Measurements from ENCODE around the gene TBX10. TPM values are rescaled to one million over a fixed set of nuclear protein-coding genes. Genes with fewer than 3 reads are reported as not detected.
A peak's percentile ranks its signal among the peaks of the same experiment; 100 is the strongest.

The TBX10 gene
- total RNA-seq, 1 experiment from 2014 or later: not detected

DNA sequence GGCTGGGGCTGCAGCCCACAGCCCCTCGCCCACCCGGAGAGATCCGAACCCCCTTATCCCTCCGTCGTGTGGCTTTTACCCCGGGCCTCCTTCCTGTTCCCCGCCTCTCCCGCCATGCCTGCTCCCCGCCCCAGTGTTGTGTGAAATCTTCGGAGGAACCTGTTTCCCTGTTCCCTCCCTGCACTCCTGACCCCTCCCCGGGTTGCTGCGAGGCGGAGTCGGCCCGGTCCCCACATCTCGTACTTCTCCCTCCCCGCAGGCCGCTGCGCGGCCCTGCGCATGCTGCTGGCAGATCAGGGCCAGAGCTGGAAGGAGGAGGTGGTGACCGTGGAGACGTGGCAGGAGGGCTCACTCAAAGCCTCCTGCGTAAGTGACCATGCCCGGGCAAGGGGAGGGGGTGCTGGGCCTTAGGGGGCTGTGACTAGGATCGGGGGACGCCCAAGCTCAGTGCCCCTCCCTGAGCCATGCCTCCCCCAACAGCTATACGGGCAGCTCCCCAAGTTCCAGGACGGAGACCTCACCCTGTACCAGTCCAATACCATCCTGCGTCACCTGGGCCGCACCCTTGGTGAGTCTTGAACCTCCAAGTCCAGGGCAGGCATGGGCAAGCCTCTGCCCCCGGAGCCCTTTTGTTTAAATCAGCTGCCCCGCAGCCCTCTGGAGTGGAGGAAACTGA lies 55.2 kb downstream of the TBX10 start:
- ATAC-seq: peak; percentile 31
- H3K79me2 ChIP-seq (ENCODE audit: insufficient read depth, low read length): peaks cover 33% of the 10 kb centered on the region
- H3K4me2 ChIP-seq (ENCODE audit: low read length): peak overlapping the region; percentile 98
- ChIA-PET CTCF (interaction anchor here (1.1 to 3.2 kb wide), 5 partner anchors 8 to 45 kb away, joined by 3 to 24 read pairs (median 6); partner anchors contain the start of gene NUDT8), RAD21 (ENCODE audit: low non-redundant PET in 1 of 2, low total read pairs in 2 of 2, uncharacterized antibody in 2 of 2, unreplicated experiment in 2 of 2) (no interaction called here), POLR2A (interaction anchor here (1.2 to 1.6 kb wide), 3 partner anchors 11 to 156 kb away, joined by 3 to 8 read pairs (median 8); partner anchors contain the start of gene RPS6KB2)
- H3K27me3 ChIP-seq (ENCODE audit: insufficient read depth, low read length): no peaks in the 10 kb centered on the region
- intact Hi-C loops (cut with micrococcal nuclease): no loop called here
- peaks cover 2% of the 10 kb centered on the region; the same call in 1 of the 2 replicates for H4K20me1 ChIP-seq (ENCODE audit: insufficient read depth)
- H3K9me2 ChIP-seq (ENCODE audit: insufficient read depth): no peaks in the 10 kb centered on the region
- peak overlapping the region; percentile 80 for H3K27ac ChIP-seq (ENCODE audit: low read depth, low read length)
- H3K4me1 ChIP-seq (ENCODE audit: control insufficient read depth in 1 of 2, insufficient read depth in 2 of 2, low read length in 2 of 2): peaks cover 38 to 49% of the 10 kb centered on the region in 2 experiments
- BruUV-seq (replicated peaks): TSS peak; percentile 54
- H3K36me3 ChIP-seq (ENCODE audit: control insufficient read depth in 1 of 2, insufficient read depth in 2 of 2, low read length in 2 of 2): peaks cover 7 to 19% of the 10 kb centered on the region in 2 experiments; a peak in 3 of 4 replicates
- no peak overlapping the region for H2AFZ ChIP-seq (ENCODE audit: low read depth, low read length, poor library complexity, severe bottlenecking)
- H3K9me3 ChIP-seq (ENCODE audit: control insufficient read depth in 1 of 2, insufficient read depth in 1 of 2, low read depth in 1 of 2, low read length in 2 of 2): no peaks in the 10 kb centered on the region
- TF ChIP-seq, protein P1, sequence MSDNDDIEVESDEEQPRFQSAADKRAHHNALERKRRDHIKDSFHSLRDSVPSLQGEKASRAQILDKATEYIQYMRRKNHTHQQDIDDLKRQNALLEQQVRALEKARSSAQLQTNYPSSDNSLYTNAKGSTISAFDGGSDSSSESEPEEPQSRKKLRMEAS (IDR thresholded peaks at IDR 0.05): peak; percentile 12; the same call in 1 of the 2 replicates
- TF ChIP-seq CEBPB (IDR thresholded peaks at IDR 0.05; ENCODE audit: low read depth): no peak
- DNase-seq (ENCODE audit: low read depth, low spot score): no peak
- H3K9ac ChIP-seq (ENCODE audit: low read length): peak overlapping the region; percentile 98
- peak overlapping the region; percentile 66 to 90 for H3K4me3 ChIP-seq (replicated peaks in 1 of 2; ENCODE audit: low read depth in 1 of 2, low read length in 2 of 2)

DNA sequence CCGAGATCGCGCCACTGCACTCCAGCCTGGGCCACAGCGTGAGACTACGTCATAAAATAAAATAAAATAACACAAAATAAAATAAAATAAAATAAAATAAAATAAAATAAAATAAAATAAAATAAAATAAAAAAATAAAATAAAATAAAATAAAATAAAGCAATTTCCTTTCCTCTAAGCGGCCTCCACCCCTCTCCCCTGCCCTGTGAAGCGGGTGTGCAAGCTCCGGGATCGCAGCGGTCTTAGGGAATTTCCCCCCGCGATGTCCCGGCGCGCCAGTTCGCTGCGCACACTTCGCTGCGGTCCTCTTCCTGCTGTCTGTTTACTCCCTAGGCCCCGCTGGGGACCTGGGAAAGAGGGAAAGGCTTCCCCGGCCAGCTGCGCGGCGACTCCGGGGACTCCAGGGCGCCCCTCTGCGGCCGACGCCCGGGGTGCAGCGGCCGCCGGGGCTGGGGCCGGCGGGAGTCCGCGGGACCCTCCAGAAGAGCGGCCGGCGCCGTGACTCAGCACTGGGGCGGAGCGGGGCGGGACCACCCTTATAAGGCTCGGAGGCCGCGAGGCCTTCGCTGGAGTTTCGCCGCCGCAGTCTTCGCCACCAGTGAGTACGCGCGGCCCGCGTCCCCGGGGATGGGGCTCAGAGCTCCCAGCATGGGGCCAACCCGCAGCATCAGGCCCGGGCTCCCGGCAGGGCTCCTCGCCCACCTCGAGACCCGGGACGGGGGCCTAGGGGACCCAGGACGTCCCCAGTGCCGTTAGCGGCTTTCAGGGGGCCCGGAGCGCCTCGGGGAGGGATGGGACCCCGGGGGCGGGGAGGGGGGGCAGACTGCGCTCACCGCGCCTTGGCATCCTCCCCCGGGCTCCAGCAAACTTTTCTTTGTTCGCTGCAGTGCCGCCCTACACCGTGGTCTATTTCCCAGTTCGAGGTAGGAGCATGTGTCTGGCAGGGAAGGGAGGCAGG lies 56.0 kb downstream of the TBX10 start, which contains the start of gene GSTP1:
GSTP1 (plus strand) TSS at position 566 of the 958 bp plus-strand sequence; CDS start at position 598, 32 bp downstream.
- H2AFZ ChIP-seq (ENCODE audit: low read depth, low read length, poor library complexity, severe bottlenecking): no peak within 1 kb of the TSS
- no peaks in the 10 kb centered on the region for H3K9me2 ChIP-seq (ENCODE audit: insufficient read depth)
- peaks cover 33% of the 10 kb centered on the region for H3K79me2 ChIP-seq (ENCODE audit: insufficient read depth, low read length)
- peak within 1 kb of the TSS; percentile 98 for H3K9ac ChIP-seq (ENCODE audit: low read length)
- intact Hi-C loops (cut with micrococcal nuclease): no loop called here
- H3K4me3 ChIP-seq (replicated peaks in 1 of 2; ENCODE audit: low read depth in 1 of 2, low read length in 2 of 2): peak within 1 kb of the TSS; percentile 66 to 90
- H3K4me1 ChIP-seq (ENCODE audit: control insufficient read depth in 1 of 2, insufficient read depth in 2 of 2, low read length in 2 of 2): peaks cover 41 to 53% of the 10 kb centered on the region in 2 experiments
- no TSS peak for BruUV-seq (replicated peaks)
- peaks cover 2% of the 10 kb centered on the region; the same call in 1 of the 2 replicates for H4K20me1 ChIP-seq (ENCODE audit: insufficient read depth)
- no peaks in the 10 kb centered on the region for H3K27me3 ChIP-seq (ENCODE audit: insufficient read depth, low read length)
- CTCF ChIA-PET: interaction anchor here (1.0 to 3.2 kb wide), 6 partner anchors 9 to 237 kb away, joined by 3 to 24 read pairs (median 4); partner anchors contain the start of gene NUDT8
- peaks cover 7 to 19% of the 10 kb centered on the region in 2 experiments; a peak in 3 of 4 replicates for H3K36me3 ChIP-seq (ENCODE audit: control insufficient read depth in 1 of 2, insufficient read depth in 2 of 2, low read length in 2 of 2)
- peak within 1 kb of the TSS; percentile 98 for H3K4me2 ChIP-seq (ENCODE audit: low read length)
- RAD21 ChIA-PET (ENCODE audit: low non-redundant PET in 1 of 2, low total read pairs in 2 of 2, uncharacterized antibody in 2 of 2, unreplicated experiment in 2 of 2): interaction anchor here in 1 of 2 experiments (0.7 kb wide), 1 partner anchor 79 kb away, joined by 4 read pairs; no protein-coding TSS in a partner anchor
- POLR2A ChIA-PET: interaction anchor here (0.7 to 1.6 kb wide), 6 partner anchors 8 to 253 kb away, joined by 3 to 8 read pairs (median 4); partner anchors contain the start of gene RPS6KB2
- no peaks in the 10 kb centered on the region for H3K9me3 ChIP-seq (ENCODE audit: control insufficient read depth in 1 of 2, insufficient read depth in 1 of 2, low read depth in 1 of 2, low read length in 2 of 2)
- ATAC-seq (peak; percentile 88), DNase-seq (ENCODE audit: low read depth, low spot score) (peak; percentile 61)
- H3K27ac ChIP-seq (ENCODE audit: low read depth, low read length): peak within 1 kb of the TSS; percentile 80
- TF ChIP-seq SIN3A (IDR thresholded peaks at IDR 0.05; ENCODE audit: low read depth) (peak; percentile 88), TCF7L2 (IDR thresholded peaks at IDR 0.05; ENCODE audit: borderline replicate concordance, extremely low read depth, insufficient read depth, insufficient read length) (peak; percentile 17), POLR2AphosphoS5 (IDR thresholded peaks at IDR 0.05; ENCODE audit: low read depth, low read length) (peak; percentile 99), JUND (IDR thresholded peaks at IDR 0.05) (no peak), CBX3 (IDR thresholded peaks at IDR 0.05; ENCODE audit: low read depth) (no peak), SRF (IDR thresholded peaks at IDR 0.05; ENCODE audit: low read depth) (peak; percentile 95), FOSL1 (IDR thresholded peaks at IDR 0.05; ENCODE audit: low read depth) (peak; percentile 53)
- TF ChIP-seq, protein P2, sequence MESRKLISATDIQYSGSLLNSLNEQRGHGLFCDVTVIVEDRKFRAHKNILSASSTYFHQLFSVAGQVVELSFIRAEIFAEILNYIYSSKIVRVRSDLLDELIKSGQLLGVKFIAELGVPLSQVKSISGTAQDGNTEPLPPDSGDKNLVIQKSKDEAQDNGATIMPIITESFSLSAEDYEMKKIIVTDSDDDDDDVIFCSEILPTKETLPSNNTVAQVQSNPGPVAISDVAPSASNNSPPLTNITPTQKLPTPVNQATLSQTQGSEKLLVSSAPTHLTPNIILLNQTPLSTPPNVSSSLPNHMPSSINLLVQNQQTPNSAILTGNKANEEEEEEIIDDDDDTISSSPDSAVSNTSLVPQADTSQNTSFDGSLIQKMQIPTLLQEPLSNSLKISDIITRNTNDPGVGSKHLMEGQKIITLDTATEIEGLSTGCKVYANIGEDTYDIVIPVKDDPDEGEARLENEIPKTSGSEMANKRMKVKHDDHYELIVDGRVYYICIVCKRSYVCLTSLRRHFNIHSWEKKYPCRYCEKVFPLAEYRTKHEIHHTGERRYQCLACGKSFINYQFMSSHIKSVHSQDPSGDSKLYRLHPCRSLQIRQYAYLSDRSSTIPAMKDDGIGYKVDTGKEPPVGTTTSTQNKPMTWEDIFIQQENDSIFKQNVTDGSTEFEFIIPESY (IDR thresholded peaks at IDR 0.05; ENCODE audit: extremely low read depth, insufficient replicate concordance, low read length): peak; percentile 46
- TF ChIP-seq, protein P3, sequence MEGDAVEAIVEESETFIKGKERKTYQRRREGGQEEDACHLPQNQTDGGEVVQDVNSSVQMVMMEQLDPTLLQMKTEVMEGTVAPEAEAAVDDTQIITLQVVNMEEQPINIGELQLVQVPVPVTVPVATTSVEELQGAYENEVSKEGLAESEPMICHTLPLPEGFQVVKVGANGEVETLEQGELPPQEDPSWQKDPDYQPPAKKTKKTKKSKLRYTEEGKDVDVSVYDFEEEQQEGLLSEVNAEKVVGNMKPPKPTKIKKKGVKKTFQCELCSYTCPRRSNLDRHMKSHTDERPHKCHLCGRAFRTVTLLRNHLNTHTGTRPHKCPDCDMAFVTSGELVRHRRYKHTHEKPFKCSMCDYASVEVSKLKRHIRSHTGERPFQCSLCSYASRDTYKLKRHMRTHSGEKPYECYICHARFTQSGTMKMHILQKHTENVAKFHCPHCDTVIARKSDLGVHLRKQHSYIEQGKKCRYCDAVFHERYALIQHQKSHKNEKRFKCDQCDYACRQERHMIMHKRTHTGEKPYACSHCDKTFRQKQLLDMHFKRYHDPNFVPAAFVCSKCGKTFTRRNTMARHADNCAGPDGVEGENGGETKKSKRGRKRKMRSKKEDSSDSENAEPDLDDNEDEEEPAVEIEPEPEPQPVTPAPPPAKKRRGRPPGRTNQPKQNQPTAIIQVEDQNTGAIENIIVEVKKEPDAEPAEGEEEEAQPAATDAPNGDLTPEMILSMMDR (IDR thresholded peaks at IDR 0.05 in 2 of 3, conservative IDR thresholded peaks at IDR 0.05 in 1 of 3; ENCODE audit: borderline replicate concordance in 1 of 3, insufficient read depth in 1 of 3, low read depth in 2 of 3, low read length in 2 of 3): peak; percentile 46 to 65 (median 55)

All from HCT116 (cell line).